Cerebellar nuclear complex (tissue), 1 donor: Measurements from ENCODE around the gene KNG1.

Experiments
- DNase-seq, 2 experiments: peaks; one replicate each; lab custom pipeline; 2025; lab: John Stamatoyannopoulos, UW

KNG1 gene

DNA sequence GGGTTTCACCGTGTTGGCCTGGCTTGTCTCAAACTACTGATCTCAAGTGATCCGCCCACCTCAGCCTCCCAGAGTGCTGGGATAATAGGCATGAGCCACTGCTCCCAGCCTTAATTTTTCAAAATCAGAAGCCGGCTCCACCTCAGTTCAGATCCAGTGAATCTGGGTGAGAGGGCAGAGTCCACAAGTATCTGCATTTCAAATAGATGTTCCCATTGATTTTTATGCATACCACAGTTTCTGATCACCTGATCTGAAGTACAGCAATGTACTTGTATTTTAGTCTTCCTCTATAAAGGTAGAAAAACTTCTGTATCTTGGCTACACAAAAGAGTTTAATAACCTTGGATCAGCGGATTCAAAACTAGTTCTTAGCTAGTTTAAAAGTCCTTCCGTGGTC is 62.0 kb downstream of the KNG1 start:
- no peak for DNase-seq

GRCh38 chr3:186782542-186783057 is 65.4 kb downstream of the KNG1 start:
- DNase-seq = no peak

DNA sequence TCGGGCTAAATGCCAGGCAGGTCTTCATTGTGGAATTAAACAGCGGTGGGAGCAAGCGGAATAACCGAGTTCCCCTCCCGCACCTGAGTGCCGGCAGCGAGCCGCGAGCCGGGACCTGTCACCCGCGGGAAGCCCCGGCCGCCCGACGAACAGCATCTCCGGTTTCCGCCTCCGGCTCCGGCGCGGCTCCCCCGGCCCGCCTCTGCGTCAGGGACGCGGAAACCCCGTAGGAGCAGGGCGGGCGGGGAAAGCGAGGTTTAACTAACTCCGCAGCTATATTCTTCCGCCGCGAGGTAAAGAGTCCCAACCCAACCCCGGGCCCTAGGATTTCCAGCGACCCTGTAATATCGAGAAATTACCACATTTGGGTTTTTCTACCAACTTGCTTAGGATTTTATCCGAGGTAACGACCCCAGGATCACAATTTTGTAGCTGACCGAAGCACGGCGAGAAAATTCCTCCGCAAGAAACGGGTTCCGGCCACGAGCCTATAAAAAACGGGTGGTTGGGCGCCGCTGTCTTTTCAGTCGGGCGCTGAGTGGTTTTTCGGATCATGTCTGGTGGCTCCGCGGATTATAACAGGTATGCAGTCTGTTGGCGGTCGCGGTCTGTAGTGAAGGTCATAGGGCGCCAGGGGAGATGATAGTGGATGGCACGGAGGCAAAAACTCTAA is 66.0 kb downstream of the KNG1 start, which contains the start of gene EIF4A2:
EIF4A2 (plus strand) TSS at position 520 of the 673 bp plus-strand sequence; CDS start at position 554, 34 bp downstream.
- DNase-seq = peak; percentile 13 to 47

- peak in 1 of 2 experiments; percentile 13 for DNase-seq
These were observed 66.8 kb downstream of the KNG1 start for GRCh38 chr3:186783731-186784515.

DNA sequence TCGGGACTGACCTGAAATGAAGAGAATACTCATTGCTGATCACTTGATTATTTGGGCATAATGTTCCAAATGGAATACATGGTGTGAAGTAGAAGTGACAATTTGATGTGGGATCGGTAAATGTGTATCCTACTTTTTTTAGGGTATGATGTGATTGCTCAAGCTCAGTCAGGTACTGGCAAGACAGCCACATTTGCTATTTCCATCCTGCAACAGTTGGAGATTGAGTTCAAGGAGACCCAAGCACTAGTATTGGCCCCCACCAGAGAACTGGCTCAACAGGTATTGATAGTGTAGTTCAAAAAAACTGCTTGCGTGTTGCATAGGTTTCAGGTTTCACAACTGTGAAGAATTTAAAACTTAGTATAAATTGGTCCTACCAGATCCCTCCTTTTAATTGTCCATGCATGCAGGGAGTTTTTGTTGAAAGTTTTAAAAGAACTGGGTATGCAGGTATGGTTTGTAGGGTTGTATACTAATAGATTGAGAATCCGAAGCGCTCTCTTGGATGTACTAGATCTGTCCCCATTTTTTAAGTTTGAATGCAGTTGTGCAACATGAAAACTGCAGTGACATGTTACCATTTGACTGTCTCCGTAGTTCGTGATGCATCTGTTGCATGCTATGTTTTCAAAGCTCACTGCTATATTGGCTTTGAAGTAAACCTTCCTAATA is 67.8 kb downstream of the KNG1 start:
- no peak for DNase-seq

DNA sequence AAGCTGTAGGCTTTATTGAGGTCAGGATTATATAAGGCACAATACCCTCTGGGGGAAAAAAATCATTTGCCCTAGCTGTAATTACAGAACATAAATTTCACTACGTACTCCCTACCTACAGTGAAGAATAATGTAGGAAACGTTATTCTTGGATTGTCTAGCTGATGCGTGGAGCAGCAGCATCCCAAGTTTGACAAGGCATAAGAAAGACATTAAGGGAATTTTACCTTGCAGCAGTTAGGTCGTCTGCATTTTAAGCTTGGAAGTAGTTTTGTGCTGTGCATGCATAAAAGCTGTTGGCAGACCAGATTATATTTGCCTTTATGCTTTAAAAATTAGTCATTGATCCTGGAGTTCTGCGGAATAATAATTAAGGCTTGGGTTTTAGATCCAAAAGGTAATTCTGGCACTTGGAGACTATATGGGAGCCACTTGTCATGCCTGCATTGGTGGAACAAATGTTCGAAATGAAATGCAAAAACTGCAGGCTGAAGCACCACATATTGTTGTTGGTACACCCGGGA is 68.4 kb downstream of the KNG1 start:
- DNase-seq = no peak

GRCh38 chr3:186786922-186787321 is 69.8 kb downstream of the KNG1 start:
- DNase-seq = no peak

GRCh38 chr3:186787642-186788481 is 70.7 kb downstream of the KNG1 start:
- no peak for DNase-seq

DNA sequence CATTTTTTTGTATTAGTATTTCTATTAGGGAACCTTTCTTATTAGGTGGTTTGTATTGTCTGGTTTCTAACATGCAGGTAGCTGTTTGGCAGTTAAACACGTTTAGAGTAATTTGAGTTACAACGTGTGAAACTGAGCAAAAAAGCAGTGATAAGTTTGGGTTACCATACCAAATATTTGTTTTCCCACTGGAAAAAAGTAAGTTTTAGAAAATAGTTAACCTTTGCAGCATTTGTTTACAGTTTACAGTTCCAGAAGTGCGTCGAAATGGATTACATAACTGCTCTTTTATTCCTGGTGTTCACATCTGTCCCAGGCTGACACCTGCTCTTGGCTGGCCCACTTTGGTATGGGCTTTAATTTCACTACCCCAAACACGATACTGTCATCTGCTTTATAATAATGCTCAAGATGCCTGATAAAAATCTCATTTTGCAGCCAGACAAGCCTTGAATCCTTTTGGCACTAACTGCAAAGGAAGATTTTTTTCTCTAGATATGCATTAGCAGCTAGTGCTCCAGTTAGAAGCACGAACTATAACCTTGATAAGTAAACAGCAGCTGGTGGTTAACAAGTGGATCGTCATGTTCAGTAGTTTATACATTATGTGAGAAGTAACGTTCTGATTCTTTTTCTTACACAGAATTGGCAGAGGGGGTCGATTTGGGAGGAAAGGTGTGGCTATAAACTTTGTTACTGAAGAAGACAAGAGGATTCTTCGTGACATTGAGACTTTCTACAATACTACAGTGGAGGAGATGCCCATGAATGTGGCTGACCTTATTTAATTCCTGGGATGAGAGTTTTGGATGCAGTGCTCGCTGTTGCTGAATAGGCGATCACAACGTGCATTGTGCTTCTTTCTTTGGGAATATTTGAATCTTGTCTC is 71.6 kb downstream of the KNG1 start:
- DNase-seq = no peak

DNA sequence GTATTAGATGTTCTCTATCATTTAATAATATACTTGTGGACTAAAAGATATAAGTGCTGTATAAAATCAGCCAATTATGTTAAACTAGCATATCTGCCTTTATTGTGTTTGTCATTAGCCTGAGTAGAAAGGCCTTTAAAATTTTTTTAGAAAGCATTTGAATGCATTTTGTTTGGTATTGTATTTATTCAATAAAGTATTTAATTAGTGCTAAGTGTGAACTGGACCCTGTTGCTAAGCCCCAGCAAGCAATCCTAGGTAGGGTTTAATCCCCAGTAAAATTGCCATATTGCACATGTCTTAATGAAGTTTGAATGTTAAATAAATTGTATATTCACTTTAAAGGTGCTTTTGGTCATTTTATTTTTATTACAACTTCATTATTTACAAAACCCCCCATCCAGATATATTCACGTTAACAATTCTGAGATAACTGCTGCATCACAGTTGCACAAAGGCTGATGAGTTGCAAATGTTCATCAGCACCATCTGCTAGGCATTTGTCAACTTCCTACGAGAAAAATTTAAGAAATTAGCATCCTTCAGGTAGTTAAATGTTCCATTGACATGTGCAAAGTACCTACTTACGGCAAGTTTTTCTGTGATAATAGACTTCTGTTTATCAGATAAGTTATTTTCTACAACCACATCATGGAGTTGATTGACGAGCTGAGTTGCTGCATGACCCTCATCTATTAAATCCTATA is 72.5 kb downstream of the KNG1 start:
- DNase-seq = no peak

- DNase-seq = no peak
These were observed 73.3 kb downstream of the KNG1 start for GRCh38 chr3:186790261-186790981.
